ENCODE data around the gene PLD4. TPM values are rescaled to one million over a fixed set of nuclear protein-coding genes. Genes with fewer than 3 reads are reported as not detected.
"Not testable (repeated sequence)": the region's sequence is repeated elsewhere in the genome, so short reads cannot be mapped to it uniquely, and the experiment has no call there.

The PLD4 gene
- total RNA-seq, 1 donor from 2014 or later = 0.13 TPM

- intact Hi-C loops (cut with DNase I) = no loop called here
- DNase-seq = peak; percentile 37
- ATAC-seq (ENCODE audit: poor library complexity) = no peak
Observed at GRCh38 chr14:104885031-104885972, 39.4 kb upstream of the PLD4 start.

- intact Hi-C loops (cut with DNase I) = no loop called here
- DNase-seq = no peak
- no peak for ATAC-seq (ENCODE audit: poor library complexity)
Observed at GRCh38 chr14:104885973-104886689, 38.5 kb upstream of the PLD4 start.

GRCh38 chr14:104886690-104887622, 37.7 kb upstream of the PLD4 start:
- DNase-seq (peak; percentile 33), ATAC-seq (ENCODE audit: poor library complexity) (no peak)
- intact Hi-C loops (cut with DNase I) = no loop called here

- intact Hi-C loops (cut with DNase I) = no loop called here
- DNase-seq = peak; percentile 38
- no peak for ATAC-seq (ENCODE audit: poor library complexity)
Observed at GRCh38 chr14:104887623-104888488, 36.8 kb upstream of the PLD4 start.

- peak; percentile 36 for DNase-seq
- ATAC-seq (ENCODE audit: poor library complexity) = no peak
- intact Hi-C loops (cut with DNase I) = no loop called here
Observed at GRCh38 chr14:104888489-104889374, 35.9 kb upstream of the PLD4 start.

- DNase-seq = peak; percentile 32
- no peak for ATAC-seq (ENCODE audit: poor library complexity)
- intact Hi-C loops (cut with DNase I) = no loop called here
Observed at GRCh38 chr14:104889375-104889757, 35.3 kb upstream of the PLD4 start.

- intact Hi-C loops (cut with DNase I); DNase-seq; ATAC-seq (ENCODE audit: poor library complexity): not testable (repeated sequence)
Observed at GRCh38 chr14:104890292-104890691, 34.4 kb upstream of the PLD4 start.

GRCh38 chr14:104891121-104891551, 33.5 kb upstream of the PLD4 start:
- DNase-seq = no peak
- no peak for ATAC-seq (ENCODE audit: poor library complexity)
- intact Hi-C loops (cut with DNase I) = no loop called here

GRCh38 chr14:104891664-104892530, 32.8 kb upstream of the PLD4 start:
- no peak for ATAC-seq (ENCODE audit: poor library complexity)
- intact Hi-C loops (cut with DNase I) = no loop called here
- peak; percentile 24 for DNase-seq

- no peak for ATAC-seq (ENCODE audit: poor library complexity)
- DNase-seq = peak; percentile 35
- intact Hi-C loops (cut with DNase I) = no loop called here
Observed at GRCh38 chr14:104892531-104893434, 31.9 kb upstream of the PLD4 start.

- DNase-seq (no peak), ATAC-seq (ENCODE audit: poor library complexity) (no peak)
- intact Hi-C loops (cut with DNase I) = no loop called here
Observed at GRCh38 chr14:104893435-104894207, 31.1 kb upstream of the PLD4 start.

- ATAC-seq (ENCODE audit: poor library complexity) (peak; percentile 10), DNase-seq (peak; percentile 42)
- intact Hi-C loops (cut with DNase I) = no loop called here
Observed at GRCh38 chr14:104894331-104895206, 30.1 kb upstream of the PLD4 start.

GRCh38 chr14:104895207-104895785, 29.4 kb upstream of the PLD4 start:
- ATAC-seq (ENCODE audit: poor library complexity) = no peak
- intact Hi-C loops (cut with DNase I) = no loop called here
- peak; percentile 41 for DNase-seq

All from Right ventricle myocardium superior (tissue), 1 donor.